T-cell (primary cell): ENCODE results near the gene PIEZO2. TPM values are rescaled to one million over a fixed set of nuclear protein-coding genes. Genes with fewer than 3 reads are reported as not detected.

Source experiments
- ATAC-seq, 4 experiments: fragments of 200-7000 bp in 3 of 4; fragments of 150-1000 bp in 1 of 4; cut with Tn5 transposase; replicated peaks in 1 of 4; 1 replicate in 3 of 4; 2 replicates in 1 of 4; pipeline ENCODE4 v1.10.0; 2021; ENCODE audit warnings: moderate library complexity in 3 of 4, mild to moderate bottlenecking in 2 of 4, moderate number of reproducible peaks in 1 of 4
- CTCF ChIA-PET, 2 donors: fragments of 300-600 bp; sonication (Branson Sonifier 250); formaldehyde crosslinking; loops; one replicate each; lab custom pipeline; 2022; ENCODE audit warnings: antibody characterized with exemption in 2 of 2; lab: Charles Lee
- POLR2A ChIA-PET, 2 donors: fragments of 300-600 bp; sonication (Branson Sonifier 250); formaldehyde crosslinking; loops; one replicate each; lab custom pipeline; 2022; ENCODE audit warnings: antibody characterized with exemption in 2 of 2; lab: Charles Lee
- DNase-seq, 35 experiments: peaks; one replicate each; pipeline versions ENCODE4 v3.0.0 to v3.0.0-alpha.2; 2013 to 2023
- H3K27ac ChIP-seq: one replicate; pipeline ENCODE4 v1.5.1; 2013; ENCODE audit warnings: low read length
- H3K27me3 ChIP-seq, 2 experiments: replicated peaks in 1 of 2; 1 replicate in 1 of 2; 2 replicates in 1 of 2; pipeline versions ENCODE4 v1.6.1 to v1.7.0; 2013; ENCODE audit warnings: low read length in 1 of 2, mixed read lengths in 1 of 2; ENCODE audit not compliant: control insufficient read depth in 2 of 2, insufficient read depth in 2 of 2; ENCODE audit errors: extremely low read depth in 1 of 2
- H3K36me3 ChIP-seq, 2 donors: 1 replicate in 1 of 2; 2 replicates in 1 of 2; pipeline versions ENCODE4 v1.6.1 to v1.7.0; 2013; ENCODE audit warnings: low read length in 1 of 2; ENCODE audit not compliant: control insufficient read depth in 2 of 2, insufficient read depth in 1 of 2; ENCODE audit errors: extremely low read depth in 1 of 2
- H3K4me1 ChIP-seq, 2 experiments: 1 replicate in 1 of 2; 2 replicates in 1 of 2; pipeline versions ENCODE4 v1.6.1 to v1.7.0; 2013; ENCODE audit warnings: low read length in 2 of 2, mixed read lengths in 1 of 2; ENCODE audit not compliant: insufficient read depth in 2 of 2, control insufficient read depth in 1 of 2; ENCODE audit errors: extremely low read depth in 1 of 2
- H3K4me3 ChIP-seq, 2 donors: 1 replicate in 1 of 2; 2 replicates in 1 of 2; pipeline versions ENCODE4 v1.5.1 to v1.7.0; 2013; ENCODE audit warnings: mild to moderate bottlenecking in 2 of 2, low read length in 1 of 2, moderate library complexity in 1 of 2; ENCODE audit not compliant: control insufficient read depth in 1 of 2; ENCODE audit errors: extremely low read depth in 1 of 2
- H3K9me3 ChIP-seq: 2 replicates; pipeline ENCODE4 v1.7.0; 2013
- H3K27ac Mint-ChIP-seq, 2 donors: one replicate each; pipeline ENCODE4 v1.8.0; 2020 to 2021; ENCODE audit warnings: mild to moderate bottlenecking in 2 of 2, mixed read lengths in 2 of 2
- H3K27me3 Mint-ChIP-seq, 2 donors: one replicate each; pipeline ENCODE4 v1.8.0; 2021 to 2022; ENCODE audit warnings: mixed read lengths in 2 of 2
- H3K36me3 Mint-ChIP-seq: one replicate; pipeline ENCODE4 v1.8.0; 2021; ENCODE audit warnings: mixed read lengths
- H3K4me1 Mint-ChIP-seq, 3 donors: one replicate each; pipeline ENCODE4 v1.8.0; 2020 to 2022; ENCODE audit warnings: mixed read lengths in 3 of 3, mild to moderate bottlenecking in 1 of 3
- H3K4me3 Mint-ChIP-seq, 3 donors: one replicate each; pipeline ENCODE4 v1.8.0; 2020 to 2022; ENCODE audit warnings: mild to moderate bottlenecking in 3 of 3, mixed read lengths in 3 of 3, moderate library complexity in 3 of 3
- H3K9me3 Mint-ChIP-seq, 3 donors: one replicate each; pipeline ENCODE4 v1.8.0; 2020 to 2022; ENCODE audit warnings: mixed read lengths in 3 of 3
- WGBS: methylation state at CpG from one replicate; pipeline ENCODE4 v1.1.5; 2013; ENCODE audit warnings: missing lambda C conversion rate; ENCODE audit not compliant: insufficient coverage; 5-methylcytosine and 5-hydroxymethylcytosine counted together
- total RNA-seq, 35 experiments: library from RNA in 6 of 35; stranded (reverse) in 6 of 35; fragments of 120-200 nt in 1 of 35; gene quantifications; one replicate each; pipeline versions ENCODE4 v1.2.1 to v1.2.4 and lab custom pipeline; 2013 to 2026

Gene PIEZO2
- total RNA-seq, 5 donors from 2014 or later (not counting 1 experiment from before 2014, with no cell fraction given) = 0.05 to 0.90 (median 0.21) TPM; not detected in 1

GRCh38 chr18:10775026-10775425 is 374.3 kb downstream of the PIEZO2 start:
- ChIA-PET POLR2A (no interaction called here), CTCF (no interaction called here)
- Histone ChIP-seq H3K27ac (no peak overlapping the region), H3K27me3 (no peaks in the 10 kb centered on the region), H3K9me3 (no peaks in the 10 kb centered on the region), H3K4me1 (no peaks in the 10 kb centered on the region), H3K36me3 (no peaks in the 10 kb centered on the region), H3K4me3 (no peak overlapping the region)
- Mint-ChIP-seq H3K27me3 (peaks cover 11 to 28% of the 10 kb centered on the region in 2 donors), H3K36me3 (no peaks in the 10 kb centered on the region), H3K4me3 (no peak overlapping the region), H3K4me1 (no peaks in the 10 kb centered on the region), H3K9me3 (peaks cover 3 to 6% (median 4%) of the 10 kb centered on the region in 3 donors), H3K27ac (no peak overlapping the region)
- no CpG with 5 or more reads among the region's 5 CpGs for WGBS
- DNase-seq = no peak
- ATAC-seq = no peak

GRCh38 chr18:10771053-10771709 is 378.2 kb downstream of the PIEZO2 start:
- H3K4me3 Mint-ChIP-seq = no peak overlapping the region
- no peaks in the 10 kb centered on the region for H3K4me1 ChIP-seq
- ChIA-PET CTCF (no interaction called here), POLR2A (interaction anchor here in 1 of 2 donors (0.5 kb wide), 1 partner anchor 1576 kb away, joined by 3 read pairs; no protein-coding TSS in a partner anchor)
- H3K4me1 Mint-ChIP-seq = no peaks in the 10 kb centered on the region
- no peak for ATAC-seq
- H3K36me3 Mint-ChIP-seq = no peaks in the 10 kb centered on the region
- H3K27ac Mint-ChIP-seq = no peak overlapping the region
- H3K36me3 ChIP-seq = no peaks in the 10 kb centered on the region
- H3K27me3 ChIP-seq = peaks cover 0 to 6% of the 10 kb centered on the region in 2 experiments
- no peak for DNase-seq
- H3K27ac ChIP-seq = no peak overlapping the region
- H3K27me3 Mint-ChIP-seq = peaks cover 5 to 38% of the 10 kb centered on the region in 2 donors
- H3K9me3 Mint-ChIP-seq = peaks cover 3 to 6% (median 4%) of the 10 kb centered on the region in 3 donors
- H3K4me3 ChIP-seq = no peak overlapping the region
- no peaks in the 10 kb centered on the region for H3K9me3 ChIP-seq
- 22% methylated on average over 1 of the region's 3 CpGs for WGBS

GRCh38 chr18:10770264-10770663 is 379.1 kb downstream of the PIEZO2 start:
- ChIA-PET POLR2A (no interaction called here), CTCF (no interaction called here)
- Mint-ChIP-seq H3K4me3 (no peak overlapping the region), H3K9me3 (peaks cover 3 to 6% (median 4%) of the 10 kb centered on the region in 3 donors), H3K27ac (no peak overlapping the region), H3K36me3 (no peaks in the 10 kb centered on the region), H3K27me3 (peaks cover 3 to 35% of the 10 kb centered on the region in 2 donors), H3K4me1 (no peaks in the 10 kb centered on the region)
- Histone ChIP-seq H3K4me3 (no peak overlapping the region), H3K9me3 (no peaks in the 10 kb centered on the region), H3K36me3 (no peaks in the 10 kb centered on the region), H3K27me3 (peaks cover 0 to 11% of the 10 kb centered on the region in 2 experiments), H3K4me1 (no peaks in the 10 kb centered on the region), H3K27ac (no peak overlapping the region)
- WGBS = no CpG with 5 or more reads among the region's 2 CpGs
- no peak for ATAC-seq
- no peak for DNase-seq

- no peaks in the 10 kb centered on the region for H3K36me3 Mint-ChIP-seq
- no peaks in the 10 kb centered on the region for H3K4me1 Mint-ChIP-seq
- Histone ChIP-seq H3K4me1 (no peaks in the 10 kb centered on the region), H3K36me3 (no peaks in the 10 kb centered on the region), H3K9me3 (no peaks in the 10 kb centered on the region), H3K27ac (no peak overlapping the region), H3K4me3 (no peak overlapping the region), H3K27me3 (peaks cover 0 to 14% of the 10 kb centered on the region in 2 experiments)
- 100% methylated on average over 4 of the region's 5 CpGs for WGBS
- peaks cover 5 to 27% of the 10 kb centered on the region in 2 donors for H3K27me3 Mint-ChIP-seq
- no peak overlapping the region for H3K27ac Mint-ChIP-seq
- no peak overlapping the region for H3K4me3 Mint-ChIP-seq
- peaks cover 3 to 6% (median 4%) of the 10 kb centered on the region in 3 donors for H3K9me3 Mint-ChIP-seq
- no peak for ATAC-seq
- POLR2A ChIA-PET = no interaction called here
- CTCF ChIA-PET = interaction anchor here in 1 of 2 donors (0.6 kb wide), 1 partner anchor 12 kb away, joined by 5 read pairs; no protein-coding TSS in a partner anchor
- no peak for DNase-seq
These were observed 381.1 kb downstream of the PIEZO2 start for GRCh38 chr18:10768221-10768620.

DNA sequence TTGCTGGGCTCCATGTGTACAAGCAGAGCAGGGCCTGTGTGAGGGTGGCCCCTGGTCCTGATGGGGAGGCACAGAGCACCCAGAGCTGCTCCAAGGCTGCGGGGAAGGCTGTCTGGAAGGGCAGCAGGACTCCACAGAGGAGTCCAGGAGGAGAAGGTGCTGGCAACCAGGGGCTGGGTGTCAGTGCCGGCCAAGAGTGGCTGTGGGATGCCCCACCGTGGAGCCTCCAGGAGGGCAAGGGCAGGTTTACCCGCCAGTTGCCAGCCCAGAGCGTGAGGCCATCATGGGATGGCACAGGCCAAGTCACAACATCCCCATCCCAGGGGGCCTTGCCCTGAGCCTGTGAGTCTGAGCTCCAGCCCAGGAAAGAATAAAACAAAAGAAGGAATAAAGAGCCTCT is 381.7 kb downstream of the PIEZO2 start:
- no peak for ATAC-seq
- Mint-ChIP-seq H3K9me3 (peaks cover 3 to 6% (median 4%) of the 10 kb centered on the region in 3 donors), H3K36me3 (no peaks in the 10 kb centered on the region), H3K4me3 (no peak overlapping the region), H3K4me1 (no peaks in the 10 kb centered on the region), H3K27me3 (peaks cover 6 to 27% of the 10 kb centered on the region in 2 donors), H3K27ac (no peak overlapping the region)
- CTCF ChIA-PET = interaction anchor here in 1 of 2 donors (0.6 kb wide), 1 partner anchor 11 kb away, joined by 5 read pairs; no protein-coding TSS in a partner anchor
- no peak overlapping the region for H3K4me3 ChIP-seq
- no peak overlapping the region for H3K27ac ChIP-seq
- H3K9me3 ChIP-seq = no peaks in the 10 kb centered on the region
- H3K4me1 ChIP-seq = no peaks in the 10 kb centered on the region
- DNase-seq = no peak
- H3K27me3 ChIP-seq = peaks cover 0 to 14% of the 10 kb centered on the region in 2 experiments
- H3K36me3 ChIP-seq = no peaks in the 10 kb centered on the region
- 88% methylated on average over 1 of the region's 5 CpGs for WGBS
- POLR2A ChIA-PET = no interaction called here

GRCh38 chr18:10760986-10761385 is 388.4 kb downstream of the PIEZO2 start:
- Mint-ChIP-seq H3K36me3 (no peaks in the 10 kb centered on the region), H3K4me3 (no peak overlapping the region), H3K27ac (no peak overlapping the region), H3K9me3 (no peaks in the 10 kb centered on the region), H3K4me1 (no peaks in the 10 kb centered on the region), H3K27me3 (peaks cover 4 to 10% of the 10 kb centered on the region in 2 donors)
- DNase-seq (no peak), ATAC-seq (no peak)
- Histone ChIP-seq H3K9me3 (no peaks in the 10 kb centered on the region), H3K36me3 (no peaks in the 10 kb centered on the region), H3K4me3 (no peak overlapping the region), H3K27ac (no peak overlapping the region), H3K27me3 (peaks cover 0 to 12% of the 10 kb centered on the region in 2 experiments), H3K4me1 (no peaks in the 10 kb centered on the region)
- ChIA-PET POLR2A (no interaction called here), CTCF (interaction anchor here in 1 of 2 donors (0.6 kb wide), 1 partner anchor 70 kb away, joined by 3 read pairs; no protein-coding TSS in a partner anchor)
- WGBS = 90% methylated on average over 2 of the region's 5 CpGs
